HEK293T (cell line): ENCODE data around the gene CELF2.
A peak's percentile ranks its signal among the peaks of the same experiment; 100 is the strongest.

Experiments
- BHLHE40 ChIP-seq: fragments of 450-650 bp; IDR thresholded peaks from 2 replicates; pipeline ENCODE4 v1.6.1; 2016; ENCODE audit warnings: mild to moderate bottlenecking, moderate library complexity, borderline replicate concordance
- FOXK2 ChIP-seq: fragments of 450-650 bp; IDR thresholded peaks from 2 replicates; pipeline ENCODE4 v1.6.1; 2016; ENCODE audit warnings: mild to moderate bottlenecking
- FOXM1 ChIP-seq: fragments of 450-650 bp; IDR thresholded peaks from 2 replicates; pipeline ENCODE4 v1.6.1; 2017; ENCODE audit warnings: mild to moderate bottlenecking, borderline replicate concordance
- PKNOX1 ChIP-seq: fragments of 450-650 bp; IDR thresholded peaks from 2 replicates; pipeline ENCODE4 v1.6.1; 2016
- SP1 ChIP-seq: fragments of 450-650 bp; IDR thresholded peaks from 2 replicates; pipeline ENCODE4 v1.6.1; 2017
- ZNF384 ChIP-seq: fragments of 450-650 bp; IDR thresholded peaks from 2 replicates; pipeline ENCODE4 v1.6.1; 2016

GRCh38 chr10:11138314-11139033 is 120.8 kb downstream of the CELF2 start:
- TF ChIP-seq PKNOX1, result peak; percentile 69
- no peak for TF ChIP-seq BHLHE40
- TF ChIP-seq ZNF384, result no peak
- TF ChIP-seq SP1, result no peak
- no peak for TF ChIP-seq FOXK2
- no peak for TF ChIP-seq FOXM1
